ENCODE measurements around the gene CRADD.

DNA sequence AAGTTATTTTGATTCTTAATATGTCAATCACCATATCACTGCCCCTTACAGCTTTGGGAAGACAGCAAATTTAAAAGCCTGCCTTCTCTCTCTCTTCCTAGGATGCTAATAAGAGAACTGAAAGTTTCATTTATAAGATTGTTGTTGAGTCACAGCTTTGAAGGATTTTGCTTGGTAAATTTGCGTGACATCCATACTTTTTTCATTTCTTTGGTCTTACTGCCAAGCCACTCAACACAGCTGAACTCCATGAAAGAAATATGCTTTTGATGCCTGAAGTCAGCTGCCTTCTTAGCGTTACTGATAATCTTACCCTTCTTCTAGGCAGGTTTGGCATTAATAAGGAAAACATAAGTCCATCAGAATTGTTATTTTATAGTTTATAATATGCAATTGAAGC lies 155.0 kb downstream of the CRADD start:
- TF ChIP-seq EZH2 (IDR thresholded peaks at IDR 0.05; ENCODE audit: insufficient read depth, poor library complexity, severe bottlenecking) (no peak), EZH2phosphoT487 (IDR thresholded peaks at IDR 0.05; ENCODE audit: insufficient read depth, low read depth) (no peak)

All from GM23248 (cell line).